GM12872 (cell line): ENCODE data around the gene MACC1.

Experiments used
- CTCF ChIP-seq: IDR thresholded peaks from 3 replicates; pipeline ENCODE4 v1.5.1; 2011; ENCODE audit warnings: low read depth, mild to moderate bottlenecking, low read length, moderate library complexity; ENCODE audit not compliant: insufficient read depth

MACC1 gene

GRCh38 chr7:20214921-20215669 lies 2.1 kb downstream of the MACC1 start:
- no peak for TF ChIP-seq CTCF

GRCh38 chr7:20214132-20214531 lies 3.1 kb downstream of the MACC1 start:
- TF ChIP-seq CTCF: no peak

GRCh38 chr7:20213378-20213777 lies 3.8 kb downstream of the MACC1 start:
- no peak for TF ChIP-seq CTCF

- no peak for TF ChIP-seq CTCF
Measured at GRCh38 chr7:20211376-20211775, 5.8 kb downstream of the MACC1 start.

- no peak for TF ChIP-seq CTCF
Measured at GRCh38 chr7:20208651-20209307, 8.4 kb downstream of the MACC1 start.

GRCh38 chr7:20206104-20206896 lies 10.9 kb downstream of the MACC1 start:
- TF ChIP-seq CTCF: no peak

- TF ChIP-seq CTCF: no peak
Measured at GRCh38 chr7:20203316-20203715, 13.9 kb downstream of the MACC1 start.
